Heart right ventricle (tissue), 16 donors: ENCODE results near the gene ECSCR. TPM values are rescaled to one million over a fixed set of nuclear protein-coding genes. Genes with fewer than 3 reads are reported as not detected.

Experiments
- ATAC-seq, 8 donors: fragments of 200-7000 bp; cut with Tn5 transposase; one replicate each; pipeline ENCODE4 v1.9.1; 2020; ENCODE audit warnings: mild to moderate bottlenecking in 8 of 8, moderate library complexity in 8 of 8, moderate number of reproducible peaks in 1 of 8
- DNase-seq, 2 donors: peaks; one replicate each; pipeline ENCODE4 v3.0.0-alpha.2; 2020
- H3K27ac ChIP-seq, 10 donors: fragments of 200-600 bp; sonication (generic) in 2 of 10; one replicate each; pipeline versions ENCODE4 v1.5.0 to v1.8.0; 2020 to 2022; ENCODE audit warnings: mild to moderate bottlenecking in 3 of 10
- H3K27me3 ChIP-seq, 7 donors: fragments of 200-600 bp; one replicate each; pipeline ENCODE4 v1.8.0; 2021 to 2022; ENCODE audit warnings: mild to moderate bottlenecking in 2 of 7
- H3K36me3 ChIP-seq, 9 donors: fragments of 200-600 bp; sonication (generic) in 1 of 9; one replicate each; pipeline versions ENCODE4 v1.5.0 to v1.8.0; 2020 to 2022; ENCODE audit warnings: mild to moderate bottlenecking in 2 of 9
- H3K4me1 ChIP-seq, 9 donors: fragments of 200-600 bp; sonication (generic) in 1 of 9; one replicate each; pipeline versions ENCODE4 v1.5.0 to v1.8.0; 2020 to 2022; ENCODE audit warnings: mild to moderate bottlenecking in 4 of 9
- H3K4me3 ChIP-seq, 10 donors: fragments of 200-600 bp; sonication (generic) in 2 of 10; one replicate each; pipeline versions ENCODE4 v1.5.0 to v1.8.0; 2020 to 2022; ENCODE audit warnings: mild to moderate bottlenecking in 7 of 10, moderate library complexity in 2 of 10
- H3K9me3 ChIP-seq, 11 donors: fragments of 200-600 bp in 10 of 11; sonication (generic) in 2 of 11; one replicate each; pipeline versions ENCODE4 v1.5.0 to v1.8.0; 2013 to 2022; ENCODE audit warnings: mild to moderate bottlenecking in 2 of 11, control low read depth in 1 of 11, moderate library complexity in 1 of 11
- WGBS, 2 donors: extraction: QIAGEN DNeasy Blood & Tissue Kit; methylation state at CpG; one replicate each; pipeline ENCODE4 v1.1.7; 2013; ENCODE audit warnings: inconsistent platforms in 1 of 2; 5-methylcytosine and 5-hydroxymethylcytosine counted together
- intact Hi-C, 10 donors: fragments of 100-400 bp; cut with DNase I; formaldehyde crosslinking; loops; one replicate each; pipeline versions ENCODE4 v1.11.1 to v1.14.2; 2022
- polyA plus RNA-seq, 2 donors: library from polyadenylated mRNA; stranded (reverse); fragments of 200-250 nt; gene quantifications; one replicate each; pipeline ENCODE4 v1.2.3, GENCODE V29; 2013
- total RNA-seq, 10 donors: library from RNA; stranded (reverse); fragmentation: NEBNext Ultra II Directional in 3 of 10; extraction: Animal tissue kit (Norgen Biotek cat#: 25700) in 3 of 10; gene quantifications; one replicate each; pipeline versions ENCODE4 v1.2.1 to v1.2.4, GENCODE V29; 2021 to 2023
- TF ChIP-seq, protein P1 (sequence below), 9 donors: fragments of 200-600 bp; sonication (generic) in 2 of 9; IDR thresholded peaks; one replicate each; pipeline versions ENCODE4 v1.5.0 to v1.8.0; 2021 to 2022; ENCODE audit warnings: antibody characterized with exemption in 9 of 9, mild to moderate bottlenecking in 5 of 9, moderate library complexity in 1 of 9
- donor health status: Arrhythmogenic right ventricular cardiomyopathy.
- donor health status: ischemic (EF 13 %, LVEDD 7.1; RV severe dilation, severe dysfunction).
- donor health status: healthy with polysubstance abuse.
- donor health status: DM: no; HTN: yes; CAD: no.
- donor health status: DM: no; HTN: no; CAD: no.
- donor health status: ischemic (EF 25% LVEDD 6.9; RV normal size, moderate dysfunction).
- donor health status: ischemic (EF 25% LVEDD 5.7; RV mildly dilated, moderate dysfunction).
- donor health status: healthy.
- donor health status: DM: yes; HTN: yes; CAD: no.
- donor health status: Ischemic cardiomyopathy.
- donor health status: ischemic (EF 35%, LVEDD 5.7; RV mildly dilated, moderate dysfunction).
- donor health status: nonischemic (EF 11% LVEDD 7.7; RV severe dilation, severe dysfunction).
- donor health status: DM: yes; HTN: yes; CAD: no.
- donor health status: PGD.
- donor health status: ischemic (EF 29% LVEDD 5.4; RV normal size, mild dysfunction).
- donor health status: nonischemic (EF 23%, LVEDD 6.1; RV moderate dilation, normal function).

ECSCR gene
- total and polyA plus RNA-seq, 12 donors: 11.0 to 64.2 (median 19.2) TPM

GRCh38 chr5:139401546-139401945 is 61.0 kb downstream of the ECSCR start:
- 94 to 95% methylated on average over 10 of the region's 10 CpGs for WGBS, 2 donors
- TF ChIP-seq, protein P1, sequence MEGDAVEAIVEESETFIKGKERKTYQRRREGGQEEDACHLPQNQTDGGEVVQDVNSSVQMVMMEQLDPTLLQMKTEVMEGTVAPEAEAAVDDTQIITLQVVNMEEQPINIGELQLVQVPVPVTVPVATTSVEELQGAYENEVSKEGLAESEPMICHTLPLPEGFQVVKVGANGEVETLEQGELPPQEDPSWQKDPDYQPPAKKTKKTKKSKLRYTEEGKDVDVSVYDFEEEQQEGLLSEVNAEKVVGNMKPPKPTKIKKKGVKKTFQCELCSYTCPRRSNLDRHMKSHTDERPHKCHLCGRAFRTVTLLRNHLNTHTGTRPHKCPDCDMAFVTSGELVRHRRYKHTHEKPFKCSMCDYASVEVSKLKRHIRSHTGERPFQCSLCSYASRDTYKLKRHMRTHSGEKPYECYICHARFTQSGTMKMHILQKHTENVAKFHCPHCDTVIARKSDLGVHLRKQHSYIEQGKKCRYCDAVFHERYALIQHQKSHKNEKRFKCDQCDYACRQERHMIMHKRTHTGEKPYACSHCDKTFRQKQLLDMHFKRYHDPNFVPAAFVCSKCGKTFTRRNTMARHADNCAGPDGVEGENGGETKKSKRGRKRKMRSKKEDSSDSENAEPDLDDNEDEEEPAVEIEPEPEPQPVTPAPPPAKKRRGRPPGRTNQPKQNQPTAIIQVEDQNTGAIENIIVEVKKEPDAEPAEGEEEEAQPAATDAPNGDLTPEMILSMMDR (IDR thresholded peaks at IDR 0.05): no peak
- Histone ChIP-seq H3K4me3 (no peak overlapping the region), H3K27ac (no peak overlapping the region), H3K36me3 (peaks cover 0 to 22% (median 0%) of the 10 kb centered on the region in 9 donors), H3K9me3 (no peaks in the 10 kb centered on the region), H3K4me1 (peaks cover 6 to 43% (median 26%) of the 10 kb centered on the region in 9 donors), H3K27me3 (no peaks in the 10 kb centered on the region)
- DNase-seq (no peak), ATAC-seq (no peak)
- intact Hi-C loops: no loop called here

GRCh38 chr5:139399501-139400121 is 62.9 kb downstream of the ECSCR start:
- Histone ChIP-seq H3K36me3 (peaks cover 0 to 22% (median 0%) of the 10 kb centered on the region in 9 donors), H3K27ac (no peak overlapping the region), H3K9me3 (no peaks in the 10 kb centered on the region), H3K4me3 (no peak overlapping the region), H3K27me3 (peaks cover 0 to 5% (median 0%) of the 10 kb centered on the region in 7 donors), H3K4me1 (peaks cover 9 to 52% (median 39%) of the 10 kb centered on the region in 9 donors)
- ATAC-seq (no peak), DNase-seq (no peak)
- intact Hi-C loops: no loop called here
- 87 to 91% methylated on average over 6 of the region's 6 CpGs for WGBS, 2 donors
- TF ChIP-seq, protein P1 (IDR thresholded peaks at IDR 0.05): no peak

Other genes starting within 250 kb of the ECSCR start
- gene MATR3, start 169.0 kb downstream of the ECSCR start, total RNA-seq: 100 to 1,000 TPM; 122 to 209 (median 176) TPM
- 100 to 1,000 TPM in 1 of 2 donors, 10 to 100 TPM in 1; 86.8 to 134 TPM for gene MATR3, start 169.0 kb downstream of the ECSCR start, polyA plus RNA-seq
- gene PAIP2, start 120.9 kb downstream of the ECSCR start, total RNA-seq: 100 to 1,000 TPM; 126 to 173 (median 139) TPM
- gene PAIP2, start 120.9 kb downstream of the ECSCR start, polyA plus RNA-seq: 100 to 1,000 TPM in 1 of 2 donors, 10 to 100 TPM in 1; 43.8 to 103 TPM
- gene SLC23A1, start 79.4 kb downstream of the ECSCR start, total RNA-seq: under 1 TPM in 1 of 10 donors, not detected in 9; 0.19 TPM
- not detected for gene SLC23A1, start 79.4 kb downstream of the ECSCR start, polyA plus RNA-seq
- gene MZB1, start 72.8 kb downstream of the ECSCR start, total RNA-seq: 1 to 10 TPM in 3 of 10 donors, under 1 TPM in 7; 0.28 to 6.6 (median 0.65) TPM
- 1 to 10 TPM in 1 of 2 donors, under 1 TPM in 1; 0.67 to 1.5 TPM for gene MZB1, start 72.8 kb downstream of the ECSCR start, polyA plus RNA-seq
- gene PROB1, start 67.6 kb downstream of the ECSCR start, total RNA-seq: 10 to 100 TPM; 26.3 to 64.8 (median 37.3) TPM
- gene PROB1, start 67.6 kb downstream of the ECSCR start, polyA plus RNA-seq: 10 to 100 TPM; 12.2 to 28.5 TPM
- gene SPATA24, start 58.7 kb downstream of the ECSCR start, total RNA-seq: 10 to 100 TPM; 11.8 to 24.8 (median 16.5) TPM
- 10 to 100 TPM; 14.8 to 37.5 TPM for gene SPATA24, start 58.7 kb downstream of the ECSCR start, polyA plus RNA-seq
- gene DNAJC18, start 23.2 kb downstream of the ECSCR start, total RNA-seq: 10 to 100 TPM in 9 of 10 donors, 1 to 10 TPM in 1; 9.5 to 21.1 (median 14.1) TPM
- 10 to 100 TPM in 1 of 2 donors, 1 to 10 TPM in 1; 3.4 to 12.7 TPM for gene DNAJC18, start 23.2 kb downstream of the ECSCR start, polyA plus RNA-seq
- not detected for gene SMIM33, start 8.3 kb upstream of the ECSCR start, total RNA-seq
- gene SMIM33, start 8.3 kb upstream of the ECSCR start, polyA plus RNA-seq: not detected
- gene STING1, start 20.0 kb upstream of the ECSCR start, total RNA-seq: 100 to 1,000 TPM in 1 of 10 donors, 10 to 100 TPM in 9; 27.2 to 116 (median 55.7) TPM
- gene STING1, start 20.0 kb upstream of the ECSCR start, polyA plus RNA-seq: 10 to 100 TPM; 19.7 to 39.6 TPM
- 100 to 1,000 TPM; 121 to 162 (median 141) TPM for gene UBE2D2, start 98.6 kb upstream of the ECSCR start, total RNA-seq
- gene UBE2D2, start 98.6 kb upstream of the ECSCR start, polyA plus RNA-seq: 100 to 1,000 TPM in 1 of 2 donors, 10 to 100 TPM in 1; 59.3 to 106 TPM
- gene CXXC5, start 185.6 kb upstream of the ECSCR start, total RNA-seq: 10 to 100 TPM; 30.7 to 51.6 (median 37.9) TPM
- gene CXXC5, start 185.6 kb upstream of the ECSCR start, polyA plus RNA-seq: 10 to 100 TPM; 28.7 to 31.4 TPM